Neural crest cell (in vitro differentiated cells): ENCODE measurements around the gene ZNF543. TPM values are rescaled to one million over a fixed set of nuclear protein-coding genes. Genes with fewer than 3 reads are reported as not detected.

Experiments
- DNase-seq: peaks from one replicate; pipeline ENCODE4 v3.0.0; 2021; ENCODE audit warnings: low read depth, mixed read lengths, low spot score
- H3K27ac Mint-ChIP-seq: one replicate; pipeline ENCODE4 v1.8.0; 2021; ENCODE audit warnings: mild to moderate bottlenecking, mixed read lengths; ENCODE audit not compliant: unreplicated experiment
- H3K27me3 Mint-ChIP-seq: 2 replicates; pipeline ENCODE4 v1.8.0; 2021; ENCODE audit warnings: low read depth, mild to moderate bottlenecking, mixed read lengths
- H3K36me3 Mint-ChIP-seq: 2 replicates; pipeline ENCODE4 v1.8.0; 2021; ENCODE audit warnings: low read depth, mild to moderate bottlenecking, mixed read lengths
- H3K4me1 Mint-ChIP-seq: 2 replicates; pipeline ENCODE4 v1.8.0; 2021; ENCODE audit warnings: mixed read lengths
- H3K4me3 Mint-ChIP-seq: one replicate; pipeline ENCODE4 v1.8.0; 2021; ENCODE audit warnings: mild to moderate bottlenecking, mixed read lengths
- H3K9me3 Mint-ChIP-seq: 2 replicates; pipeline ENCODE4 v1.8.0; 2021; ENCODE audit warnings: mixed read lengths
- CTCF ChIP-seq: fragments of 200-600 bp; sonication (generic); conservative IDR thresholded peaks from 2 replicates; pipeline ENCODE4 v1.5.0; 2021; ENCODE audit warnings: antibody characterized with exemption, mild to moderate bottlenecking
- total RNA-seq: library from RNA; stranded (reverse); gene quantifications from 2 replicates; pipeline ENCODE4 v1.2.1, GENCODE V29; 2021

Gene ZNF543
- total RNA-seq, 1 donor from 2014 or later = 10.1 TPM

GRCh38 chr19:57290970-57291369, 29.3 kb upstream of the ZNF543 start:
- H3K36me3 Mint-ChIP-seq = peaks cover 68% of the 10 kb centered on the region
- H3K27ac Mint-ChIP-seq = no peak overlapping the region
- H3K9me3 Mint-ChIP-seq = peaks cover 6% of the 10 kb centered on the region
- no peak for DNase-seq
- no peak overlapping the region for H3K4me3 Mint-ChIP-seq
- H3K4me1 Mint-ChIP-seq = no peaks in the 10 kb centered on the region
- H3K27me3 Mint-ChIP-seq = no peaks in the 10 kb centered on the region
- TF ChIP-seq CTCF = no peak

- no peak overlapping the region for H3K27ac Mint-ChIP-seq
- H3K27me3 Mint-ChIP-seq = no peaks in the 10 kb centered on the region
- H3K4me1 Mint-ChIP-seq = no peaks in the 10 kb centered on the region
- peaks cover 70% of the 10 kb centered on the region for H3K36me3 Mint-ChIP-seq
- peaks cover 6% of the 10 kb centered on the region for H3K9me3 Mint-ChIP-seq
- H3K4me3 Mint-ChIP-seq = no peak overlapping the region
- no peak for DNase-seq
- no peak for TF ChIP-seq CTCF
These were observed 27.7 kb upstream of the ZNF543 start for GRCh38 chr19:57292547-57292946.

- DNase-seq = no peak
- Mint-ChIP-seq H3K27me3 (no peaks in the 10 kb centered on the region), H3K27ac (no peak overlapping the region), H3K4me3 (no peak overlapping the region), H3K4me1 (no peaks in the 10 kb centered on the region), H3K9me3 (peaks cover 6% of the 10 kb centered on the region), H3K36me3 (peaks cover 72% of the 10 kb centered on the region)
- TF ChIP-seq CTCF = no peak
These were observed 26.6 kb upstream of the ZNF543 start for GRCh38 chr19:57293719-57294118.

GRCh38 chr19:57302020-57302465, 18.2 kb upstream of the ZNF543 start:
- no peak for TF ChIP-seq CTCF
- DNase-seq = no peak
- Mint-ChIP-seq H3K9me3 (no peaks in the 10 kb centered on the region), H3K36me3 (peaks cover 21% of the 10 kb centered on the region), H3K27me3 (no peaks in the 10 kb centered on the region), H3K4me1 (no peaks in the 10 kb centered on the region), H3K27ac (no peak overlapping the region), H3K4me3 (no peak overlapping the region)

- peaks cover 17% of the 10 kb centered on the region for H3K36me3 Mint-ChIP-seq
- H3K9me3 Mint-ChIP-seq = no peaks in the 10 kb centered on the region
- H3K4me3 Mint-ChIP-seq = no peak overlapping the region
- no peak for DNase-seq
- no peak for TF ChIP-seq CTCF
- no peak overlapping the region for H3K27ac Mint-ChIP-seq
- H3K27me3 Mint-ChIP-seq = no peaks in the 10 kb centered on the region
- H3K4me1 Mint-ChIP-seq = no peaks in the 10 kb centered on the region
These were observed 17.4 kb upstream of the ZNF543 start for GRCh38 chr19:57302727-57303401.
